ENCODE results near the gene IFNLR1. TPM values are rescaled to one million over a fixed set of nuclear protein-coding genes. Genes with fewer than 3 reads are reported as not detected.
"Not testable (repeated sequence)": the region's sequence is repeated elsewhere in the genome, so short reads cannot be mapped to it uniquely, and the experiment has no call there.

IFNLR1 gene
- total RNA-seq, 1 experiment from 2014 or later: 6.1 TPM

GRCh38 chr1:24210195-24210627 lies 23.1 kb upstream of the IFNLR1 start:
- intact Hi-C loops (cut with micrococcal nuclease; ENCODE audit: unreplicated experiment): no loop called here
- Mint-ChIP-seq H3K27me3 (ENCODE audit: insufficient read depth, unreplicated experiment) (no peaks in the 10 kb centered on the region), H3K36me3 (ENCODE audit: insufficient read depth, unreplicated experiment) (no peaks in the 10 kb centered on the region), H3K27ac (ENCODE audit: unreplicated experiment) (no peak overlapping the region), H3K4me1 (ENCODE audit: low read depth, unreplicated experiment) (no peaks in the 10 kb centered on the region), H3K9me3 (ENCODE audit: unreplicated experiment) (no peaks in the 10 kb centered on the region), H3K4me3 (ENCODE audit: unreplicated experiment) (no peak overlapping the region)
- Histone ChIP-seq H3K36me3 (ENCODE audit: control insufficient read depth, insufficient read depth, low read length) (no peaks in the 10 kb centered on the region), H3K4me1 (no peaks in the 10 kb centered on the region), H3K9me3 (no peaks in the 10 kb centered on the region), H3K4me3 (ENCODE audit: low read depth, low read length) (no peak overlapping the region), H3K27me3 (replicated peaks; ENCODE audit: control insufficient read depth, insufficient read depth, low read length) (no peaks in the 10 kb centered on the region)
- ChIA-PET CTCF (no interaction called here), POLR2A (no interaction called here)
- no TSS peak for BruUV-seq (replicated peaks)
- no peak for DNase-seq
- no peak for TF ChIP-seq CTCF (IDR thresholded peaks at IDR 0.05; ENCODE audit: insufficient read depth in 1 of 2, low read depth in 1 of 2, low read length in 1 of 2, severe bottlenecking in 1 of 2, unreplicated experiment in 1 of 2)

- intact Hi-C loops (cut with micrococcal nuclease; ENCODE audit: unreplicated experiment): loop anchor here (10.0 kb wide), 1 partner anchor 96 kb away; no protein-coding TSS in a partner anchor
- POLR2A ChIA-PET: no interaction called here
- H3K9me3 Mint-ChIP-seq (ENCODE audit: unreplicated experiment): no peaks in the 10 kb centered on the region
These were observed 22.0 kb upstream of the IFNLR1 start for GRCh38 chr1:24209097-24209496.

GRCh38 chr1:24207709-24208108 lies 20.6 kb upstream of the IFNLR1 start:
- Histone ChIP-seq H3K4me1 (no peaks in the 10 kb centered on the region), H3K4me3 (ENCODE audit: low read depth, low read length) (no peak overlapping the region), H3K27me3 (replicated peaks; ENCODE audit: control insufficient read depth, insufficient read depth, low read length) (no peaks in the 10 kb centered on the region), H3K36me3 (ENCODE audit: control insufficient read depth, insufficient read depth, low read length) (no peaks in the 10 kb centered on the region), H3K9me3 (no peaks in the 10 kb centered on the region)
- Mint-ChIP-seq H3K4me3 (ENCODE audit: unreplicated experiment) (no peak overlapping the region), H3K9me3 (ENCODE audit: unreplicated experiment) (no peaks in the 10 kb centered on the region), H3K27ac (ENCODE audit: unreplicated experiment) (no peak overlapping the region), H3K27me3 (ENCODE audit: insufficient read depth, unreplicated experiment) (no peaks in the 10 kb centered on the region), H3K4me1 (ENCODE audit: low read depth, unreplicated experiment) (no peaks in the 10 kb centered on the region), H3K36me3 (ENCODE audit: insufficient read depth, unreplicated experiment) (no peaks in the 10 kb centered on the region)
- ChIA-PET POLR2A (no interaction called here), CTCF (no interaction called here)
- intact Hi-C loops (cut with micrococcal nuclease; ENCODE audit: unreplicated experiment): loop anchor here (10.0 kb wide), 1 partner anchor 97 kb away; no protein-coding TSS in a partner anchor
- DNase-seq: no peak
- no peak for TF ChIP-seq CTCF (IDR thresholded peaks at IDR 0.05; ENCODE audit: insufficient read depth in 1 of 2, low read depth in 1 of 2, low read length in 1 of 2, severe bottlenecking in 1 of 2, unreplicated experiment in 1 of 2)
- BruUV-seq (replicated peaks): no TSS peak

More at GRCh38 chr1:24209097-24209496, 22.0 kb upstream of the IFNLR1 start:
- H3K4me1 Mint-ChIP-seq (ENCODE audit: low read depth, unreplicated experiment): no peaks in the 10 kb centered on the region
- H3K36me3 Mint-ChIP-seq (ENCODE audit: insufficient read depth, unreplicated experiment): no peaks in the 10 kb centered on the region
- no peak overlapping the region for H3K27ac Mint-ChIP-seq (ENCODE audit: unreplicated experiment)
- DNase-seq: no peak
- BruUV-seq (replicated peaks): no TSS peak
- Histone ChIP-seq H3K4me1 (no peaks in the 10 kb centered on the region), H3K9me3 (no peaks in the 10 kb centered on the region), H3K4me3 (ENCODE audit: low read depth, low read length) (no peak overlapping the region), H3K27me3 (replicated peaks; ENCODE audit: control insufficient read depth, insufficient read depth, low read length) (no peaks in the 10 kb centered on the region), H3K36me3 (ENCODE audit: control insufficient read depth, insufficient read depth, low read length) (no peaks in the 10 kb centered on the region)
- CTCF ChIA-PET: interaction anchor here (0.6 kb wide), 1 partner anchor 9 kb away, joined by 3 read pairs; no protein-coding TSS in a partner anchor
- no peak overlapping the region for H3K4me3 Mint-ChIP-seq (ENCODE audit: unreplicated experiment)
- no peaks in the 10 kb centered on the region for H3K27me3 Mint-ChIP-seq (ENCODE audit: insufficient read depth, unreplicated experiment)
- no peak for TF ChIP-seq CTCF (IDR thresholded peaks at IDR 0.05; ENCODE audit: insufficient read depth in 1 of 2, low read depth in 1 of 2, low read length in 1 of 2, severe bottlenecking in 1 of 2, unreplicated experiment in 1 of 2)

GRCh38 chr1:24207395-24207687 lies 20.3 kb upstream of the IFNLR1 start:
- CTCF ChIA-PET; H3K36me3 Mint-ChIP-seq (ENCODE audit: insufficient read depth, unreplicated experiment); H3K4me3 ChIP-seq (ENCODE audit: low read depth, low read length); POLR2A ChIA-PET; H3K27ac Mint-ChIP-seq (ENCODE audit: unreplicated experiment); H3K27me3 ChIP-seq (replicated peaks; ENCODE audit: control insufficient read depth, insufficient read depth, low read length); H3K4me3 Mint-ChIP-seq (ENCODE audit: unreplicated experiment); H3K9me3 Mint-ChIP-seq (ENCODE audit: unreplicated experiment); H3K36me3 ChIP-seq (ENCODE audit: control insufficient read depth, insufficient read depth, low read length); H3K9me3 ChIP-seq; DNase-seq; BruUV-seq (replicated peaks); H3K4me1 Mint-ChIP-seq (ENCODE audit: low read depth, unreplicated experiment); H3K4me1 ChIP-seq; H3K27me3 Mint-ChIP-seq (ENCODE audit: insufficient read depth, unreplicated experiment): not testable (repeated sequence)
- intact Hi-C loops (cut with micrococcal nuclease; ENCODE audit: unreplicated experiment): loop anchor here (10.0 kb wide), 1 partner anchor 97 kb away; no protein-coding TSS in a partner anchor

All from Caco-2 (cell line).